ENCODE data around the gene THSD7B.

Gene THSD7B

DNA sequence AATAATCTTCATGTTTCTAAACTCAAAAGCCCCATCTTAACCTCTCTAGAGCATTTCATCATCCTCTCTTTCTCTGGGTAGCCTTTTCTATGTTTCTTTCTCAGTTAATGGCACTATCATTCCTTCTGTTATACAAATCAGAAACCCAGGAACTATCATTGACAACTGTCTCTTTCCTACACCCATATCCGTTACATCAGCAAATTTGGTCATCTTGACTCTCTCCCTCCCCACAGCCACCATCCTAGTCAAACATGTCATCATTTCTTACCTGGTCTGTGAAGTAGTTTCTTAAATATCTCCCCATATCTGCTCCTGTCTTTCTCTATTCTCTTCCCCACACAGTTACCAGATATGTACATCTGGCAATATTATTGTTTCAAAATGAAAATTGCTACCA lies 62.8 kb downstream of the THSD7B start:
- DNase-seq = no peak

DNA sequence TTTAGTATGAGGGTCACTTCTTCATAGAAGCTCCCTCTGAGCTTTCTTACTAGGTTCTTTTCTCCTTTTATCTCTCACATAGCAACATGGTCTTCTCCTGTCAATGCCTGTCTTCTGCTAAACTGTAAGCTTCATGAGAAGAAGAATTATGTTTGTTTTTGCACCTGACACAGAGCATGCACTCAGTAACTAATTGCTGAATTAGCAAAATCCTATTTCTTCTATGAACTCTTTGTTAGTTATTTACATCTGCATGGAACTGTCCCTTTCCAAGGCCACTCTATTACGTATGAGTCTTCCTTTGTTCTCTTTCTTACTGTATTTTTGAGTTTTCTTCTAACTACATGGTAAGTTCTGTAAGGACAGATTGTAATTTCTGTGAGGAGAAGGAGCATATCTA lies 63.4 kb downstream of the THSD7B start:
- DNase-seq = no peak

DNA sequence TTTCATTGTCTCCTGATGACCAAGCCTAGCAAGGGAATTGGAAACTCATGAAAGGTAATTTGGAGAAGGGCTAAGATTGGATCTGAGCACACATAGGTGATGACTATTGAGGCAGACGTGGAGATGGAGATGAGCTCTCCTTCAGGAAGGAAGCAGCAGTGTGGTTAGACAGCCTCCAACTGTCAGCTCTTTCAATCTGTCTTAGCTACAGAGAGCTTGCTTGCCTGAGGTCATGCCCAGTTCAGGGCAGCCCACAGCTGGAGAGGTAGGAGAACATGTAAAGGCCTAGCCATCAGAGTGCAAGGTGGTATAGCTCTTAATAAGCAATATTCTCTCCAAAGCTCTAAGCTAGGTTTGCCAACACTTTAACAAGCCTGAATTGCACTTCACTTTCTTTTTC lies 79.2 kb downstream of the THSD7B start:
- no peak for DNase-seq

DNA sequence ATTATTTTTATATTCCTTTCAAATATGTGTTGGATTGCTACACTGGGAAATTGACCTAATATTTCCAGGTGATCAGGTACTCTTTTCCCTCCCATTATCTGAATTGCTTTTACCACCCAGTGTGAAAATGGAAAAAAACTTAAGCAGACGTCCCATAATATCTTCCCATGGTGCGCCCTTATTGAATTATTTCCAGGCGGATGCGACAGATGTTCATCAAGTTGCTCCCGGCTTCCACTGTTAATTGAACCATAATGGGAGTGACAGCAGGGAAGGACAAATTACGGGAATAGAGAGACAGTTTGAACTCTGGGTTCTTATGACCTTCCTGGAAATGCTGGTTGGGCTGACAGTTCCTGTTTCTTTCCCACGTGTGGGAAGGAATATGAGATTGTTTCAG lies 93.3 kb downstream of the THSD7B start:
- DNase-seq = no peak

DNA sequence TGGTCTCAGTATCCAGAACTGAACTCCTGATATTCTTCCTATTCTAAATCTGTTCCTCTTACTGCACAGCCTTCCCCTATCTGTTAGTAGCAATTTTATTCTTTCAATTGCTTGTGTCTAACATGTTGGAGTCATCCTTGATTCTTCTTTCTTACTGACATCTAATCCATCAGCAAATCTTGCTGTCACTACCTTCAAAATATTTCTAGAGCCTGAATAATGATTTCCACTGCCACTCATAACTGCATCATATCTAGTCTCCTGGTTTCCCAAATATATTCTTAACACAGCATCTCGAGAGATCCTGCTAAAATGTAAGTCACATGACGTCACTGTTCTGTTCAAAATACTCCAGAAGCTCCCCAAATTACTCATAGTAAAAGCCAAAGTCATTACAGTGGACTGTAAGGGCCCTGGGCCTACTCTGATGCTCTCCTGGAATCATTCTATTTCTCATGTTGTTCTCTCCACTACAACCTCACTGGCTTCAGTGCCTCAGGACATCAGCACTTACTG lies 95.2 kb downstream of the THSD7B start:
- DNase-seq = no peak

DNA sequence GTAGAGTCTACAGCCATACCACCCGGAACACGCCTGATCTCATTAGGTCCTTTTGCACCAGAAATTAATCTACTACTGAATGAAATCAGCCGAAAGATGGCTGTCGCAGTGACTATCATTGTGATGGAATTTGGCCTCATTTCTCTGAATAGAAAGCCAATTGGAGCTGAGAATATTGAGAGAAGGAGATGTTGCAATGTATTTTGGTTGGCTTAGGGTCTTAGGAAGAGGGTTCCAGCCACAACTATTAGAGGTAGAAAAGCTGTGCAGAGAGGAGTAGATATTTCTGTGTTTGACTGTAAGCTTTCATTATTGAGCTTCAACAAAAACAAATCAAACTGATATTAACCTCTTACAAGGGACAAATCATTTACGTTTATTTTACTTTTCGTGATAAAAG lies 98.1 kb downstream of the THSD7B start:
- DNase-seq = no peak

DNA sequence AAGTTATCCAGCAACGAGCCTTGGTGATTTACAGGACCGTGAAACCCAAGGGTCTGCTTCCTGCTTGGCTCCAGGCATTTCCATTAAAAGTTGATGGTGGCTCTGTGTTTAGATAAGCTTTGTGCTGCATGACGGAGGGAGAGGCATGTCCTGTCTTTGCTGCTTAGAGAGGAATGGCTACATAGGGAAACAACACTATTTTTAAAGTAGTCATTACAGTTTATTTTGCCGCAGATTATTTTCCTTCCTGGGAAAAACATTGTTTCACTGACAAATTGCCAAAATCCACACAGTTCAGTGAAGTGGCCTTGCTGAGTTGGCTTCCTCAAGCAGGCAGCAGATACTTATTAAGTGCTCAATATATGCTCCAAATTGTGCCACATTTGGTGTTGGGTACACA lies 98.5 kb downstream of the THSD7B start:
- DNase-seq = no peak

DNA sequence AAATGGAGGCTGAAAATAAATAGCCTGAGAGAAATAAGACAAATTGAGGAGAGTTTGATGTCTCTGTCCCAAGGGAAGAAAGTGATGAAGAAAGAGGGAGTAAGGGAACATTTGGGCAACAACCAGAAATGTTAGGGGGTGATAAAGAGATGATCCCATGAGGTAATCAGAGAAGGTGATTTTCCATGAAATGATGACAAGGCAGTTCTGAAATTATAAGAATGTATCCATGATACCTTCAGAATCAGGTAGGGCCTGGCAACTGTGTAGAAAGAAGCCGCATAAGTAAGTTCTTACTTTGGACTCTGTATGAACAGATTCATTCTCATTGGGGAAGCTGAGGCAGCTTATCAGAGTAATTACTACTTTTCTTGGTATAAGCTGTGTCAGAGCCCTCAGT lies 106.1 kb downstream of the THSD7B start:
- DNase-seq = no peak

DNA sequence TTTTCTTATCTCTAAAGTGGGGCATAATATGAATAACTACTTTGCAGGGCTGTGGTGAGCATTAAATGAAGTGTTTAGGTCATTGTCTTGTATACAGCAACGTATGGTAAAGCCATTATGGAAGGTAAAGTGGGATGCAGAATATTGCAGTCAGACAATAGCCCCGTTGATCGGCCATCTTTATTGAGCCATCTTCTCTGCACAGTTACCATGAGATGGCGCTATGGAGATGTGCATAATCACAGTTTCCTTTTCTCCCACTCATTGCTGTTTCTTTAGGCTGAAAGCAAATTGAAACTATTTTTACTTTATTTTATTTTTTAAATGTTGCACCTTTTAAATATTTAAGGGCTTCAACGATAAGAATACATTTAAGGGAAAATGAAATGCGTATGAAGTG lies 108.9 kb downstream of the THSD7B start:
- no peak for DNase-seq

DNA sequence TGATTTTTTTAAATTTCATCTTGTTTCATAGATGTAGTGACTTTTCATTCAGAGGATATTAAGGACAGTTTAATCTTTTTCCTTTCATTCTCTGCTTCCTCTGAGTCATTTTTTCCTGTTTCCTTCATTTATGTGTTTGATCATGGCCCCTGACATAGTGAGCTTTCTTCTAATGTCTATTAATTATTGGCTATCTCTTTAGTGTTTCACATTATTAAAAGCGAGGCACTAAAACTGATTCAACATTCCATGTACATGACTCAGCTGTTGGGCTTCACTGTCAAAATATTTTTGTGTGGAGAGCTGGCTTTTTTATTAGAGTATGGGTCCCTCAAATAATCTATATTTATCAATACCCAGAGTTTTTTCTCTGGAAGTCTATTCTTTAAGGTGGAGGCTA lies 125.8 kb downstream of the THSD7B start:
- DNase-seq = no peak

DNA sequence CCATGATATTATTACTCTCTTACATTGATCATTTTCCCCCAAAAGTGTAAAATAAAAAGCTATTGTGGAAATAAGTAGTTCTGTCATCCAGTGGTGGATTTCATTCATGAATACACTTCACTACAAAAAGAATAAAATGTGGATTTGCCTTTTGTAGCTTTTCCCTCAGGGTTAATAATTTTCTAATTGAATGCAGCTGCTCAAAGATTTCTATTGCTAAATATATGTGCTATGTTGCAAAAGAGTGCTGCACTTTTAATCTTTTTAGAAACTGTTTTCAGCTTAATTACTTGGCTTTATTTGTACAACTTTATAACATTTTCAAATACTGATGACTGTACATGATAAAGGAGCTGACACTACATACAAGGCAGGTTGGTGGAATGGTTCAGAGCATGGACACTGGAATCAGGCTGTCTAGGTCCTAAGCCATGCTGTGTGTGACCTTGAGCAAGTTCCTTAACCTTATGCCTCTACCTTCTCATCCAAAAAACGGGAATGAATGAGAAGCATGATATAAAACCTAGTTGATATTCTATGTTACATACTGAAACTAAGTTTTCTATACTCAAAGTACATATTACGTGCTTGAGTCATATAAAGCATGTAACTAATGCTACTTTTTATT lies 128.8 kb downstream of the THSD7B start:
- no peak for DNase-seq

DNA sequence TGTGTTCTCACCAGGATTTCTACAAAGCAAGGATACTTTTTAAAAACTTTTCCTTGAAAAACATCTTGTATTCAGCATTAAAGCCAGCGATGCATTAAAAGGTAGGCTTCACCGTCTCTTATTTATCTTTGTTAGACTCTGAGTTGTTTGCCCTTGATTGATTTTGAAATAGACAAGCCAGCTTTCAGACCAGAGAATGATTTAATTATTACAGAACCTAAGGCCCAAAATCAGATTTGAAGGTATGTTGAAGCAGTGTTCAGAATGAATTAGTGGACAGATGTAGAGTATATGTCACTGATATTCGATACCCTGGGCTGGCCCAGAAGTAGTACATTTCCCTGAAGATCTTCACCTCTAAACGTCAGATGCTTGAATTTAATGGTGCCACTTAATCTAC lies 136.4 kb downstream of the THSD7B start:
- no peak for DNase-seq

DNA sequence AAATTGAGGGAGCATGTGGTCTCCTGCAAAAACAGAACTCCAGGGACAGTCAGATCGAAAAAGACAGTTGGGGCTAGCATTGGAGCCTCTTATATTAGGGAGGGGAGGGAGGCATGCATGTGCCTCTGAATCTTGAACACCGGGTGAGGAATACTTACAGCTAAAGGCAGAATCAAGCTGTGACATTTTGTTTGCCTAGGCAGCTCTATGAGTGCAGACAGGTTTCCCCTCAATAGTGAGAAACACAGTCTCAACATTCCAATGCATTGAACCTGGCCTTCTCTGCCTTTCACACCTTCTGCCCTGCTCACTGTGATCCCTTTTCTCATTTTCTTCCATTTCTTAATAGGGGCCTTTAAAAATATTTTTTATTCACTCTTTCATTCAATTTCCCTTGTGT lies 140.4 kb downstream of the THSD7B start:
- DNase-seq = no peak

DNA sequence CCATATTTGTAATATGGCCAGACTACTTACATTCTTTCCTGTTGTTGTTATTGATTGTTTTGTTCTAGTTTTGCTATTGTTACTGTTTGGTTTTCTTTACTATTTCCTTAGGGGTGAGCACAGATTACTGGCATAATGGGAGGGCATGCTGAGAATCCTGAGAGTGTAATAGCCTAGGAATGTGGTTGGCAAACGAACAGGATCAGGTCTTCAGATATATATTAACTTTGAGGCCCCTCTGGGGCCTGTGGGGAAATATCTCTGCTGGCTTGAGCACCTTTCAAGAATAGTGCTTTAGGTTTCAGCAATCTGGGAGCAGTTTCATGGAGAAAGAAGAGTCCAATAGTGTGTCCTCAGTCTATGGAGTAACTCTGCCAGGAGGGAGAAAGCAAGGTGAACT lies 144.4 kb downstream of the THSD7B start:
- no peak for DNase-seq

DNA sequence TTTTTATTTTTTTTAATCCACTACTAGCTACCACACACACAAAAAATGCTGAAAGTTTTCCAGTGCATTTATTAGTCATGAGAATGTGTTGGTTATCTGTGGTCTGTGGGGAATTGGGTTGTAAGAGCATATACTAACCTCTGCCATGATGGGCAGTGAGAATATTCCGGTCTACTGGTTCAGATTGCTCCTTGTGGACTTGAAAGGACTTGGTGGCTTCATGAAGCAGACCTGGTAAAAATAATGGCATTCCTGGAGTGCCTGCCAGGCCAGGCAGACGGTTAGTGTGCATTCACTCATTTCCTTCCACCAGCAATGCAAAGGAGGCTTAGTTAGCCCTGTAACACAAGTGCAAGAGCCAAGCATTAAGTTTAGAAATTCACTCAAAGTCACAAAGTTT lies 150.8 kb downstream of the THSD7B start:
- DNase-seq = no peak

DNA sequence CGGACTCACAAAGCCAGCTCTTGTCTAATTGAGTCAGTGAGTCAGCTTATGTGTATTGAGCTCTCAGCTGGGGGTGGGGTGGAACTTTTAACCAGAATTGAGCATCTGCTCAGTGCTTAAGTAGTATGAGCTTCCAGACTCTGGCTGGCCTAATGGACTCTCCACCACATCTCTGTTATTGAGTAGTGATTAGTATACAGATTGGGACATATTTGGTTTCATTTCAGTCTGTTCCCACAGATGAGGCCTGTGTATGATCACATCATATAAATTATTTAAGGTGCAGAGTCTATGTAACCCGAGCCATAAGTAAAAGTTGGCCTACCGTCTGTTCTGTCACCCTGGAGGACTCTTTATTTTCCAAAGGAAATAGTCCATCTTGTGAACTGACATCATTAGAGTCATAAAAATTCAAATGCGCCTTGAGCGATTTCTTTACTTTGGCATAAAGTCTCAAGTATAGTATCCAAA lies 152.1 kb downstream of the THSD7B start:
- no peak for DNase-seq

DNA sequence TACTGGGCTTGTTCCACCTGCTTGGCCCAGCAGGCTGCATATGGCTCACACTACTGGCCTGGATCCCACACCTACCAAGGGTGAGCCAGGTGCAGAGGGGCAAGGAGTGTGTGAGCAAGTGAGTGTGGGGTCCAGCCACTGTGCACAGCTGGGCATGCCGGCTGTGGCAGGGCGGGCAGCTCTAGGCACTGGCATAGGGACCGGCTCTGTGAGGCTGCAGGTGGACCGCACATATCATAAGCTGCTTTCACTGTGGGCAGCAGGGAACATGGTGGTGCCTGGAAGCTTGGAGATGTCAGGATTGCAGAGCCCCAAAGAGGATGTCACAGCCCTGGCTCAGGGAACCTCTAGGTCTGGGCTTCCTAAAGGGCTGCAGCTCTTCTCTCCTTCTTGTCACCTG lies 154.3 kb downstream of the THSD7B start:
- DNase-seq = no peak

DNA sequence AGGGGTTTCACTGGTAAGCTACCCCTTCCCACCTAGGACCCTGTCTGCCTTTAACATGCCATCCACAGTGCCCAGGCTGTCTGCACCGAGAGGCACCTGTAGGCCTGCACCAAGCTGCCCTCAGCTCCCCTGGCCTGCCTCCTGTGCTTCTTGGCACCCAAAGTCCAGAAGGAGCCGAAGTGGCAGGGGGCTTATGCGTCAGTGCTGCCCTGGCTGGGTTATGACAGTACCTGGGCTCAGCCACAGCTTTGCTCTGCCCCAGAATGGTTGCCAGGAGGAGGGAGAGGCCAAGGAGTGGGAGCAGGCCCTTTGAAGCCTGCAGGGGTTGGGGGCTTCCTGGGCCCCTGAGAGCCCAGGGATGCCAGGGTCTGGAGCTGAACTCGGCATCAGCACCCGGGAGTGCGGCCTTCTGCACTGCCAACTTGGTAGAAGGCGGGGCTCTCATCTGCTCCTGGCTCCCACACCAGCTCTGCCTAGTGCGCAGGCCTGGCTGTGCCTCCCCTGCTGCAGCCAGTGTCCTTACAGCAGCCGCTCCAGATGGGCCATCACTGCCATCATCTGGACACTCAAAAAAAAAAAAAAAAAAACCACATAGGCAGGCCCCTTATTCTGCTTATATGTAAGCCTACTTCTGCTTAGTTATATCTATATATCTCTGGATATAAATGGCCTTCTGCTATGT lies 155.4 kb downstream of the THSD7B start:
- DNase-seq = no peak

DNA sequence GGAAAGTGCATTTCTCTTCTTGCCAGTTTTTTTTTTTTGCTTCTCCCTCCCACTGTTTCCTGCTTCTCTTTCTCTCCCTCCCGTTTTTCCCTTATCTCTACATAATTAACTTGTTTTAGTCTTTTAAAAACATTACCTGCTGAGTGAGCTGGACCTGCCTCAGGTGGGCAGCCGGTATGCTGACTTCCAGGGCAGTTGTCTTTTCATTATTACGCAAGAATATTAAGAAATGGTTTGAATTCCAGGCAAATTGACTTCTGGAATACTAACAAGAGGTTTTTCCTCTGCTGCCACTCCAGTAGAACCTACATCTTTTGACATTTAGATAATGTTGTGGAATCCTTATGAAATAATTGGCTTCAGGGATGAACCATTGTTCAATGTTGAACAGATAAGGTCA lies 161.8 kb downstream of the THSD7B start:
- no peak for DNase-seq

DNA sequence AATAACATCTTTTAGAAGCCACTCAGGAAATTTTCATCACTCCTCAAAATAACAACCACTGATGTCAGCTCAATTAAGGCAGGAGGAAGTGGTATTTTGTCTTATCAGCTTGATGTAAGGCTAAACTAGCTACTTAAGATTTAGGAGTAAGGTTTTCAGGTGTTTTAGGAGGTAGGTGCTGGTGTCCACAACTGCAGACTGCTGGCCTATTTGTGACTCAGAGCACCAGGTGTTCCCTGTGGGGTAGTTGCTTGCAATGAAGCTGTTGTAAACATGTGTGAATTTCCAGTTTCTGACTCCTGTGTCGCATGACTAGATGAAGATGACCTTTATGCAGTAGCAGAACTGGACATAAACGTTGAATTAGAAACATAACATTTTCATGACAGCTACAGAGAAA lies 164.2 kb downstream of the THSD7B start:
- no peak for DNase-seq

DNA sequence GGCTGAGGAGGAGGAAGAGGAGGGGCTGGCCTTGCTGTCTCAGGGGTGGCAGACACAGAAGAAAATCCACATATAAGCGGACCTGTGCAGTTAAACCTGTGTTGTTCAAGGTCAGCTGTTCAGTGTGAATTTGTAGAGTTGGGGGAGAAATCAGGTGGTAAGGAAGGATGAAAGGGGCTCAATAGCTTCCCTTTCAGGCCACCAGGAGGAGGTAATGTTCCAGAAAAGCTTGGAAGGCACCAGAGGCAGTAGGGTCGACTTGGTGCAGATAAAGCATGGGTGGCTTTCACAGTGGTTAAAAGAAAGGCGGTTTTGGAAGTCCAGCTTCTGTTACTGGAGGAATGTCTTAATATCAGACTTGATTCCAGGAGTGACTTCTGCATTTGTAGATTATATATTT lies 167.4 kb downstream of the THSD7B start:
- DNase-seq = no peak

DNA sequence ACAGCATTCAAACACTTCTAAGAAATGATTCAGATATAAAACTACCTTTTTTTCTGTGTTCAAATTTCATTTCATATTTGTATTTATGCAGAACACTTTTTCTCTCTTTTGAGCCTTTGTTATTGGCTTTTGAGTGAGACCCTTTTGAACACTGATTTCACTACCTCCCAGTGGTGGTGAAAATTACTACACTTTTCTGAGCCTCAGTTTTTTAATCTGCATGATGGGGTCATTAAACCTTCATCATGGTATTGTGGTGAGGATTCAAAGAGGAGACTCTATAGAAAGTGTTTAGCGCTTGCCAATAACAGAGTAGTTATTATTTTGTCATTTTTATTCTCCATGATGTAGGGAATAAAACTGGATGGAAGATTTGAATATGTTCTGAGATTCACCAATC lies 169.8 kb downstream of the THSD7B start:
- DNase-seq = no peak

DNA sequence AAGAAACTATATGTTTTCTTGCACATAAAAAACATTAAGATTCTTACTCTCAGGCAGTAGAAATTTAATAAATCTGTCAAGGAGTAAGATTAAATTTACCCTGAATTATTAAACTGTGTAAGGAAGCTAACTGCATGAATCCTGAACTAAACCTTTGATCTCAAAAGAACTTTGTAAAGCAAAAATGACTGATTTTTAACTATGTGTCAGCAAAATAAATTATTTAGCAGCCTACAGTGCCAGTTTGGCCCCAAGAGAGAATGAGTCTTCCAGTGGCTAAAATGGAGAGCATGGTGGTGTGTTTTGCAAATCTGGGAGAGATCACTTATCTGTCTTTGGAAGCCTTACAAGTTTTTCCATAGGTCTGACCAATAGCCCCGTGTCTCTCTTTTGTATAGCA lies 190.7 kb downstream of the THSD7B start:
- DNase-seq = no peak

DNA sequence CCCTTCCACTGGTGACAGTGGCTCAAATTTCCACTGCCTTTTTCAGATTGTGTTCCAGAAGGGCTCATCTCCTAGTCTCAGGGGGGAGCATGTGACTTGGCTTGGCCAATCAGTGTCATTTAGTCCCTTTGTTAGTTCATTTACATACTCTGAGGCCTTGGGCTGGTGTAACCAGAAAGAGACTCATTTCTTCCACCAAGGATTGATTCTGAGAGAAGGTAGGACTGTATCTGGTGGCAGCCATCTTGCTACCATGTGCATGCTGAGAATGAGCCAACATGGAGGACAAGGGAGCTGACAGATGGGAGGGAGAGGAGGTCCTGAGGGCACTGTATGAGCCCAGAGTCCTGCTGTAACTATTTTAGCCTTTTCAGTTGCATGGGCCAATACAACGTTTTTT lies 191.7 kb downstream of the THSD7B start:
- DNase-seq = no peak
